Metanephros (tissue), 1 donor: ENCODE measurements around the gene TRIM32. TPM values are rescaled to one million over a fixed set of nuclear protein-coding genes. Genes with fewer than 3 reads are reported as not detected.

Source experiments
- total RNA-seq: library from RNA; depleted of rRNA; stranded (reverse); fragments of >200 nt; gene quantifications from one replicate; pipeline ENCODE4 v1.2.3, GENCODE V29; 2014

The TRIM32 gene, protein sequence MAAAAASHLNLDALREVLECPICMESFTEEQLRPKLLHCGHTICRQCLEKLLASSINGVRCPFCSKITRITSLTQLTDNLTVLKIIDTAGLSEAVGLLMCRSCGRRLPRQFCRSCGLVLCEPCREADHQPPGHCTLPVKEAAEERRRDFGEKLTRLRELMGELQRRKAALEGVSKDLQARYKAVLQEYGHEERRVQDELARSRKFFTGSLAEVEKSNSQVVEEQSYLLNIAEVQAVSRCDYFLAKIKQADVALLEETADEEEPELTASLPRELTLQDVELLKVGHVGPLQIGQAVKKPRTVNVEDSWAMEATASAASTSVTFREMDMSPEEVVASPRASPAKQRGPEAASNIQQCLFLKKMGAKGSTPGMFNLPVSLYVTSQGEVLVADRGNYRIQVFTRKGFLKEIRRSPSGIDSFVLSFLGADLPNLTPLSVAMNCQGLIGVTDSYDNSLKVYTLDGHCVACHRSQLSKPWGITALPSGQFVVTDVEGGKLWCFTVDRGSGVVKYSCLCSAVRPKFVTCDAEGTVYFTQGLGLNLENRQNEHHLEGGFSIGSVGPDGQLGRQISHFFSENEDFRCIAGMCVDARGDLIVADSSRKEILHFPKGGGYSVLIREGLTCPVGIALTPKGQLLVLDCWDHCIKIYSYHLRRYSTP
- 17.6 TPM for total RNA-seq

DNA sequence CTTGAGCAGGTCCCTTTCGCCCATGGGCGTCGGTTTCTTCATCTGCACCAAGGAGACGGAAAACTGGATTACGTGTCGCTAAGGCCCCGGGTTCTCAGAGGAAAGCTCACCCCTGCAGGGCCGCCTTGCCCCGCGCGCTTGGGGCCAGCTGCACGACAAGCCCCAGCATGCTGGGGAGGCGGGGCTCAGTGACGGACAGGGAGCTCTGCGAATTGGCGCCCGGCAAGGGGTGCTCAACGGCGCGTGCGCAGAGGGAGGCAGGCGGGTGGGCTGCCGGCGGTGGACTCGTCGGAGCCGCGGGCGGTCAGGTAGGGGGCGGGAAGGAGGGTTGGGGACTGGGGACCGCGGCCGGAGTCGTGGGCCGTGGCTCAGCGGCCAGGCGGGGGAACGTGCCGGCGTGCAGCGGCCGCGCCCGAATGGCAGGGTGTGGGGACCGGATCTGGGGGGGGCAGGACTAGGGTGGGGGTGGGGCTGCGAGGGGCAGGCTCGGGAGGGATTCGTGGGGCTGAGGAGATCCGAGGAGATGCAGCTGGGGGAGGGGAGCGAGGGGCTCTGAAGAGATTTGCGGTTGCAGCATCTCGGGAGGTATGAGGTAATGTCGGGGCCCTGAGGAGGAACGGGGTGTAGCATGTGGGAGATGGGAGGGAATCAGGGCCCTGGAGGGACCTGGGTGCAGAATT is at the start of gene TRIM32:
Gene TRIM32 (plus strand): TSS at position 232 of the 680 bp plus-strand sequence. CDS start 10,438 bp downstream, outside the sequence.

